Esophagus squamous epithelium (tissue), 4 donors: ENCODE data around the gene FAM174B.

Experiments used
- CTCF ChIP-seq, 6 experiments: fragments of 450-650 bp in 4 of 6; fragments of 200-600 bp in 2 of 6; sonication (generic) in 2 of 6; IDR thresholded peaks; one replicate each; pipeline ENCODE4 v1.5.1; 2016 to 2019; ENCODE audit warnings: antibody characterized with exemption in 6 of 6, mild to moderate bottlenecking in 4 of 6, moderate library complexity in 4 of 6
- POLR2A ChIP-seq, 4 donors: fragments of 450-650 bp; IDR thresholded peaks; one replicate each; pipeline ENCODE4 v1.6.1; 2017; ENCODE audit warnings: antibody characterized with exemption in 4 of 4, mild to moderate bottlenecking in 4 of 4, moderate library complexity in 3 of 4

DNA sequence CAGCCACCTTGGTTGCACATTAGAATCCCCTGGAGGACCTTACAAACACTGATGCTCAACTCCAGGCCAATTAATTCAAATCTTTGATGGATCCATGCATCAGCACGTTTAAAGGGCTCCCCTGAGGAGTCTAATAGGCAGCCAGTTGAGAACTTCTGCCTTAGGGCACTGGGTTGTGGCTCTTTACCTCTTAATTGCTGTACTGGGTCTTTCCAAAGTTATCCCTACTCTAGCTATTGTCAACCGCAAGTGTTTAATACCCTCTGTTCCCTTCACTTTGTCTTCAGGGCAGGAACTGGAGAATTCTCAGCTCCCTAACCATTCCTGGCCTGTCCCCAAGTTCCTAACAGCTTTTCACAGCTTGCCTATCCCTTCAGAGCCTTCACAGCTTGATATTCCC is 15.0 kb upstream of the FAM174B start:
- no peak for TF ChIP-seq CTCF (IDR thresholded peaks at IDR 0.05)
- no peak for TF ChIP-seq POLR2A (IDR thresholded peaks at IDR 0.05)
